ENCODE results near the gene OSBPL3.
"Not testable (repeated sequence)": the region's sequence is repeated elsewhere in the genome, so short reads cannot be mapped to it uniquely, and the experiment has no call there.

- TF ChIP-seq EZH2 (IDR thresholded peaks at IDR 0.05; ENCODE audit: insufficient read depth, poor library complexity, severe bottlenecking); EZH2phosphoT487 (IDR thresholded peaks at IDR 0.05; ENCODE audit: insufficient read depth, low read depth): not testable (repeated sequence)
Measured at GRCh38 chr7:25012710-25013109, 32.7 kb upstream of the OSBPL3 start.

Data from GM23248 (cell line).